Endodermal cell (in vitro differentiated cells): ENCODE data around the gene SIRT6. TPM values are rescaled to one million over a fixed set of nuclear protein-coding genes. Genes with fewer than 3 reads are reported as not detected.

ENCODE experiments used
- DNase-seq: peaks from one replicate; pipeline ENCODE4 v3.0.0-alpha.2; 2017
- H3K27ac ChIP-seq: 2 replicates; pipeline ENCODE4 v1.5.1; 2013; ENCODE audit warnings: mild to moderate bottlenecking, low read depth, low read length, moderate library complexity
- H3K27me3 ChIP-seq: 2 replicates; pipeline ENCODE4 v1.6.1; 2013; ENCODE audit warnings: mild to moderate bottlenecking, low read length, moderate library complexity; ENCODE audit not compliant: insufficient read depth, control insufficient read depth, poor library complexity, severe bottlenecking
- H3K36me3 ChIP-seq: 2 replicates; pipeline ENCODE4 v1.7.0; 2013; ENCODE audit warnings: mild to moderate bottlenecking, low read length, moderate library complexity; ENCODE audit not compliant: control insufficient read depth, insufficient read depth
- H3K4me1 ChIP-seq: one replicate; pipeline ENCODE4 v1.7.0; 2013; ENCODE audit warnings: low read length; ENCODE audit not compliant: control insufficient read depth, insufficient read depth
- H3K4me3 ChIP-seq: 2 replicates; pipeline ENCODE4 v1.5.1; 2013; ENCODE audit warnings: mild to moderate bottlenecking, low read length, moderate library complexity
- H3K9ac ChIP-seq: 2 replicates; pipeline ENCODE4 v1.6.1; 2013; ENCODE audit warnings: mild to moderate bottlenecking, low read length, moderate library complexity; ENCODE audit not compliant: poor library complexity, severe bottlenecking; ENCODE audit errors: extremely low read depth
- H3K9me3 ChIP-seq: 2 replicates; pipeline ENCODE4 v1.6.1; 2013; ENCODE audit warnings: mild to moderate bottlenecking, low read length, moderate library complexity; ENCODE audit not compliant: control insufficient read depth
- H3K27ac Mint-ChIP-seq: 2 replicates; pipeline ENCODE4 v1.8.0; 2020; ENCODE audit warnings: mixed read lengths
- H3K27me3 Mint-ChIP-seq: 2 replicates; pipeline ENCODE4 v1.8.0; 2021; ENCODE audit warnings: mild to moderate bottlenecking, mixed read lengths; ENCODE audit not compliant: insufficient read depth
- H3K36me3 Mint-ChIP-seq: 2 replicates; pipeline ENCODE4 v1.8.0; 2020; ENCODE audit warnings: low read depth, mixed read lengths
- H3K4me1 Mint-ChIP-seq: 2 replicates; pipeline ENCODE4 v1.8.0; 2020; ENCODE audit warnings: mixed read lengths
- H3K4me3 Mint-ChIP-seq: 2 replicates; pipeline ENCODE4 v1.8.0; 2020; ENCODE audit warnings: mild to moderate bottlenecking, moderate library complexity, mixed read lengths
- H3K9me3 Mint-ChIP-seq: 2 replicates; pipeline ENCODE4 v1.8.0; 2020; ENCODE audit warnings: mild to moderate bottlenecking, mixed read lengths
- CTCF ChIP-seq: fragments of 200-600 bp; sonication (generic); conservative IDR thresholded peaks from 2 replicates; pipeline ENCODE4 v1.5.0; 2021; ENCODE audit warnings: antibody characterized with exemption, mild to moderate bottlenecking
- WGBS, 2 experiments: methylation state at CpG; one replicate each; pipeline versions ENCODE4 v1.1.5 to v1.1.7; 2013; ENCODE audit warnings: missing lambda C conversion rate in 2 of 2, mixed read lengths in 1 of 2; ENCODE audit not compliant: insufficient coverage in 1 of 2, insufficient read length in 1 of 2; 5-methylcytosine and 5-hydroxymethylcytosine counted together
- total RNA-seq, 2 donors: library from RNA; stranded (reverse); fragmentation: NEBNext Ultra II Directional in 1 of 2; extraction: Animal tissue kit (Norgen Biotek cat#: 25700) in 1 of 2; gene quantifications; 2 replicates in 1 of 2; 3 replicates in 1 of 2; pipeline ENCODE4 v1.2.1, GENCODE V29; 2021

The SIRT6 gene
- total RNA-seq, 2 donors from 2014 or later, result 22.1 to 29.1 TPM

DNA sequence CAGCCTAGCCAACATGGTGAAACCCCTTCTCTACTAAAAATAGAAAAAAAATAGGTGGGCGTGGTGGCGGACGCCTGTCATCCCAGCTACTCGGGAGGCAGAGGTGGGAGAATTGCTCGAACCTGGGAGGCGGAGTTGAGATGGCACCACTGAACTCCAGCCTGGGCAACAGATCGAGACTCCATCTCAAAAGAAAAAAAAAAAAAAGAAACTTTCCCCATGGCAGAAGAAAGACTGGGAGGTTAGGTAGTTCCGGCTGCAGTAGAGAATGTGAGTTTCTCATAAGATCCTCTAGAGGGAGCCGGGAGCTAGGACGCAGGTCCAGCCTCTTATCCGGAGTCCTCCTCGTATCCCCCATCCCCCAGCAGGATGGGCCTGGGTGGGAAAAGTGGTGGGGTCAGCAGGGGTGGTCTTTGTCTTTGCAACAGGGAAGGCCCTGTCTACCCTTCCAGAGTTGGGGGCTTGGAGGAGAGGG, 42.1 kb downstream of the SIRT6 start:
- peak; percentile 78 for DNase-seq
- H3K9me3 Mint-ChIP-seq, result no peaks in the 10 kb centered on the region
- TF ChIP-seq CTCF, result peak; percentile 66
- Histone ChIP-seq H3K4me1 (no peaks in the 10 kb centered on the region), H3K36me3 (no peaks in the 10 kb centered on the region), H3K27ac (no peak overlapping the region), H3K27me3 (peaks cover under 1% of the 10 kb centered on the region), H3K4me3 (no peak overlapping the region), H3K9ac (no peak overlapping the region), H3K9me3 (no peaks in the 10 kb centered on the region)
- peaks cover 13% of the 10 kb centered on the region for H3K27me3 Mint-ChIP-seq
- WGBS, 2 experiments, result 45 to 50% methylated on average over 2 to 10 of the region's 12 CpGs
- peaks cover 1% of the 10 kb centered on the region for H3K4me1 Mint-ChIP-seq
- H3K27ac Mint-ChIP-seq, result no peak overlapping the region
- H3K36me3 Mint-ChIP-seq, result no peaks in the 10 kb centered on the region
- no peak overlapping the region for H3K4me3 Mint-ChIP-seq

DNA sequence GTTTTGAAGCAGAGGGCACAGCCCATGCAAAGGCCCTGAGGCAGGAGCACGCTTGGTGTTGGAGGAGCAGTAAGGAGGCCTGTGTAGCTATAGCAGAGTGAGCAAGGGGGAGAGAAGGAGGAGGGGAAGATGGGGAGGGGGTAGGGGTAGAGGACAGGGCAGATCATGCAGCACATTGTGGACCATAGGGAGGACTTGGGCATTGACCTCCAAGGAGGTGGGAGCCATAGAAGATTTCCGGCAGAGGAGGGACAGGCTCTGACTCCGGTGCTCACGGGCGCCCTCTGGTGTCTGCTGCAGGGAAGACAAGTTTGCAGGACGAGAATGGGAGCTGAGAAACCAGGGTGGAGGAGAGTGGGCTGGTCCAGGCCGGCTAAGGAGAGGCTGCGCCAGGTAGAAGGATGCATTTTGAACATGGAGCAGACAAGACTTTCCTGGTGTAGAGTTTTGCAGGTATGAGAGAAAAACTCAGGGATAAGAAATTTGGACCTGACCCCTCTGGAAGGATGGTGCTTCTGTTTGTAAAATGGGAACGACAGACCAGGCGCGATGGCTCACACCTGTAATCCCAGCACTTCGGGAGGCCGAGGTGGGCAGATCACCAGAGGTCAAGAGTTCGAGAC, 42.6 kb downstream of the SIRT6 start:
- Histone ChIP-seq H3K9ac (no peak overlapping the region), H3K27ac (no peak overlapping the region), H3K36me3 (no peaks in the 10 kb centered on the region), H3K9me3 (no peaks in the 10 kb centered on the region), H3K4me1 (no peaks in the 10 kb centered on the region), H3K4me3 (no peak overlapping the region), H3K27me3 (no peaks in the 10 kb centered on the region)
- 41 to 51% methylated on average over 11 to 14 of the region's 14 CpGs for WGBS, 2 experiments
- no peak overlapping the region for H3K4me3 Mint-ChIP-seq
- H3K27me3 Mint-ChIP-seq, result peaks cover 11% of the 10 kb centered on the region
- H3K27ac Mint-ChIP-seq, result no peak overlapping the region
- TF ChIP-seq CTCF, result peak; percentile 83
- DNase-seq, result peak; percentile 96
- H3K36me3 Mint-ChIP-seq, result no peaks in the 10 kb centered on the region
- no peaks in the 10 kb centered on the region for H3K9me3 Mint-ChIP-seq
- peaks cover 1% of the 10 kb centered on the region for H3K4me1 Mint-ChIP-seq

DNA sequence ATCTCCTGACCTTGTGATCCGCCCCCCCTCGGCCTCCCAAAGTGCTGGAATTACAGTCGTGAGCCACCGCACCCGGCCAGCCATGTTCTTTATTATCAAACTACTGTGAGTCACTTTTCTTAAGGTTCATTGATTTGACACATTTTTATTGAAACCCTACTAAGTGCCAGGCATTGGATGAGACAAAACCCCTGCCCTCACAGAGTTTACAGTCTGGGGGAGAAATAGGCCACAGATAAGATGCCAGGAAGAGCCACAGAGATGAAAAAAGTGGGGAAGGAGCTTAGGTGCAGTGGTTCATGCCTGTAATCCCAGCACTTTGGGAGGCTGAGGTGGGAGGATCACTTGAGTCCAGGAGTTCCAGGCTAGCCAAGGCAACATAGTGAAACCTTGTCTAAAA, 43.9 kb downstream of the SIRT6 start:
- no peak overlapping the region for H3K27ac Mint-ChIP-seq
- no peak overlapping the region for H3K9ac ChIP-seq
- no peak overlapping the region for H3K27ac ChIP-seq
- H3K9me3 Mint-ChIP-seq, result no peaks in the 10 kb centered on the region
- no peaks in the 10 kb centered on the region for H3K36me3 Mint-ChIP-seq
- 85 to 87% methylated on average over 5 of the region's 5 CpGs for WGBS, 2 experiments
- TF ChIP-seq CTCF, result no peak
- no peaks in the 10 kb centered on the region for H3K4me1 ChIP-seq
- H3K4me3 Mint-ChIP-seq, result no peak overlapping the region
- peaks cover 6% of the 10 kb centered on the region for H3K27me3 Mint-ChIP-seq
- H3K9me3 ChIP-seq, result no peaks in the 10 kb centered on the region
- no peaks in the 10 kb centered on the region for H3K36me3 ChIP-seq
- H3K4me1 Mint-ChIP-seq, result peaks cover 1% of the 10 kb centered on the region
- no peak overlapping the region for H3K4me3 ChIP-seq
- DNase-seq, result no peak
- no peaks in the 10 kb centered on the region for H3K27me3 ChIP-seq
